Peyer's patch (tissue), 4 donors: ENCODE results near the gene FAM131C. TPM values are rescaled to one million over a fixed set of nuclear protein-coding genes. Genes with fewer than 3 reads are reported as not detected.

Experiments used
- DNase-seq, 3 donors: peaks; one replicate each; pipeline ENCODE4 v3.0.0-alpha.2; 2017 to 2019
- H3K27ac ChIP-seq, 4 donors: fragments of 200-600 bp; sonication (generic); one replicate each; pipeline ENCODE4 v1.5.1; 2016 to 2019
- H3K27me3 ChIP-seq, 2 donors: fragments of 200-600 bp; sonication (generic); one replicate each; pipeline ENCODE4 v1.5.1; 2019
- H3K36me3 ChIP-seq, 3 donors: fragments of 200-600 bp; sonication (generic); one replicate each; pipeline ENCODE4 v1.5.1; 2016 to 2019
- H3K4me1 ChIP-seq, 4 donors: fragments of 200-600 bp; sonication (generic); one replicate each; pipeline ENCODE4 v1.5.1; 2016 to 2019
- H3K4me3 ChIP-seq, 4 donors: fragments of 200-600 bp; sonication (generic); 1 replicate in 3 of 4; 2 replicates in 1 of 4; pipeline ENCODE4 v1.5.1; 2016 to 2019; ENCODE audit warnings: mild to moderate bottlenecking in 1 of 4
- H3K9me3 ChIP-seq, 4 donors: fragments of 200-600 bp; sonication (generic); one replicate each; pipeline ENCODE4 v1.5.1; 2016 to 2019; ENCODE audit warnings: mild to moderate bottlenecking in 1 of 4
- POLR2A ChIP-seq, 2 donors: fragments of 450-650 bp; IDR thresholded peaks; one replicate each; pipeline ENCODE4 v1.5.1; 2017; ENCODE audit warnings: antibody characterized with exemption in 2 of 2, mild to moderate bottlenecking in 2 of 2, moderate library complexity in 2 of 2
- total RNA-seq, 4 donors: library from RNA; depleted of rRNA; stranded (reverse); fragments of >200 nt; gene quantifications; one replicate each; pipeline ENCODE4 v1.1.0, GENCODE V29; 2016
- TF ChIP-seq, protein P1 (sequence below), 6 experiments: fragments of 450-650 bp in 4 of 6; fragments of 200-600 bp in 2 of 6; sonication (generic) in 1 of 6; IDR thresholded peaks; one replicate each; pipeline ENCODE4 v1.5.1; 2017 to 2019; ENCODE audit warnings: antibody characterized with exemption in 6 of 6, mild to moderate bottlenecking in 3 of 6, moderate library complexity in 1 of 6

Gene FAM131C
- total RNA-seq, 4 donors from 2014 or later = 0.80 to 3.5 (median 2.3) TPM; not detected in 1

DNA sequence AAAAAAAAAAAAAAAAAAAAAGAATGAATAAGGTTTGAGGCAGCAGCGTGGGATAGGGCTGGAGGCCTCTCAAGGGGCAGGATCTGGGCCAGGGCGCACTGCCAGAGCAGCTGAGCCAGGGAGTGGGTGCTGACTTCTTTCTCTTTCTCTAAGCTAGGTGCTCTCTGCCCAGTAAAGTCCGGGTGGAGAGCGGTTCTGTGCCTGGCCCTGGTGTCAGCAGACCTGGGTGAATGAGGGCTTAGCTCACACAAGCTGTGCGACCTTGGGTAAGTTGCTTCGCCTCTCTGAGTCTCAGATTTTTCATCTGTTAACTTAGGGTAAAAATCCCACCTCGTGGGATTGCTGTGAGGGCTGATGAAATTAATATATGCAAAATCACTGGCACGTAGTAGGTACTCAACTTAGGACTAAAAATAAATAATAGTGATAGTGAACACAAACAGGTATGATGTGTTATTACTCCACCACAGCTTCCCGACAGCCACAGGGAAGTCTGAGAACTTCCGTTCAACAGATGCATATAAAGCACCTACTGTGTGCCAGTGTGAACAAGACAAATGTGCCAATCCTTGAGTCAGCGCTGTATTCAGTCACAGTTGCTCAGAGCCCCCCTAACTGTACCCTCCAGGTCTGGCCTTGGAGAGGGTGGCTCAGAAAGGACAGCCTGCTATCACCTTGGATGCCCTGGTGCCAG lies 2.0 kb upstream of the FAM131C start:
- Histone ChIP-seq H3K4me1 (peaks cover 2 to 14% (median 8%) of the 10 kb centered on the region in 4 donors), H3K36me3 (no peaks in the 10 kb centered on the region), H3K27ac (no peak overlapping the region), H3K27me3 (no peaks in the 10 kb centered on the region), H3K4me3 (no peak overlapping the region), H3K9me3 (no peaks in the 10 kb centered on the region)
- no peak for TF ChIP-seq POLR2A (IDR thresholded peaks at IDR 0.05)
- TF ChIP-seq, protein P1, sequence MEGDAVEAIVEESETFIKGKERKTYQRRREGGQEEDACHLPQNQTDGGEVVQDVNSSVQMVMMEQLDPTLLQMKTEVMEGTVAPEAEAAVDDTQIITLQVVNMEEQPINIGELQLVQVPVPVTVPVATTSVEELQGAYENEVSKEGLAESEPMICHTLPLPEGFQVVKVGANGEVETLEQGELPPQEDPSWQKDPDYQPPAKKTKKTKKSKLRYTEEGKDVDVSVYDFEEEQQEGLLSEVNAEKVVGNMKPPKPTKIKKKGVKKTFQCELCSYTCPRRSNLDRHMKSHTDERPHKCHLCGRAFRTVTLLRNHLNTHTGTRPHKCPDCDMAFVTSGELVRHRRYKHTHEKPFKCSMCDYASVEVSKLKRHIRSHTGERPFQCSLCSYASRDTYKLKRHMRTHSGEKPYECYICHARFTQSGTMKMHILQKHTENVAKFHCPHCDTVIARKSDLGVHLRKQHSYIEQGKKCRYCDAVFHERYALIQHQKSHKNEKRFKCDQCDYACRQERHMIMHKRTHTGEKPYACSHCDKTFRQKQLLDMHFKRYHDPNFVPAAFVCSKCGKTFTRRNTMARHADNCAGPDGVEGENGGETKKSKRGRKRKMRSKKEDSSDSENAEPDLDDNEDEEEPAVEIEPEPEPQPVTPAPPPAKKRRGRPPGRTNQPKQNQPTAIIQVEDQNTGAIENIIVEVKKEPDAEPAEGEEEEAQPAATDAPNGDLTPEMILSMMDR (IDR thresholded peaks at IDR 0.05) = no peak
- no peak for DNase-seq

GRCh38 chr1:16074217-16074616 lies 766 bp upstream of the FAM131C start:
- Histone ChIP-seq H3K4me1 (peaks cover 2 to 14% (median 8%) of the 10 kb centered on the region in 4 donors), H3K9me3 (no peaks in the 10 kb centered on the region), H3K27ac (no peak overlapping the region), H3K4me3 (no peak overlapping the region), H3K36me3 (no peaks in the 10 kb centered on the region), H3K27me3 (no peaks in the 10 kb centered on the region)
- TF ChIP-seq, protein P1 (IDR thresholded peaks at IDR 0.05) = no peak
- no peak for TF ChIP-seq POLR2A (IDR thresholded peaks at IDR 0.05)
- DNase-seq = no peak

DNA sequence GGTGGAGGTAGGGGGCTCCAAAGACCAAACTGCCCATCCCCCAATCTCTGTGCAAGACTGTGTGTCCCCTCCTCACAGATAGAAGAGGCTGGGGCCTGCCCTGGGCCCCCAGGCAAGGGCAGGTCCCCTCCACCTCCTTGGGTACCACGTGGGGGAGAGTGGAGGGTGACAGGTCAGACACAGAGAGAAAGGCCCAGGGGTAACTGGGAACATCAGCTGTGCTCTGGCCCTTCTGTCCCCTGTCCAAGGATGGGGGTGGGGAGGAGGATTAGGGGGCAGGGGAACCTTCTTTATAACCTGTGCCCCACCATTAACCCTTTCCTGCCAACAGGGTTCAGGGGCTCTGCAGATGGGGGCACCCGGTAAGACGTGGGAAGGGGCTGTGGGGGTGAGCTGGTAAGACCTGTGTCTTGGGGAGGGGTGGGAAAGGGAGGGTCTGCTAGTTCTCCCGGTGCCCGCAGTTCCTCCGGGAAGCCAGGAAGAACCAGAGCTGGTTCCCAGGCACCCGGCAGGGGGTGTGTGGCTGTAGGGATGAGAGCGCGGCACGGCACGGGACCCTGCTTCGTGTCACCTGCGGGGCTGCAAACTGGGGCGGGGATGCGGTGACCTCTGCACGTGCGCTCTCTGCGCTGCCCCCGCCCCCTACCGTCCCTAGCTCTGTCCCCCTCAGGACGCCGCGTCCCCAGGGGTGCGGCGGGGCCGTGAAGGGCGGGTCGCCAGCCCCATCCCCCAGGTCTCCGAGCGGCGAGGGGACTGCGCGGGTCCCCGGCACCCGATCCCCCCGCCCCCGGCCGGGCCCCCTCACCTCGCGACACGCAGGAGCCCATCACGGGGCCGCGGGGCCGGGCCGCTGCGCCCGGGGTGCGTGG lies 601 bp downstream of the FAM131C start:
- H3K27ac ChIP-seq = no peak overlapping the region
- no peaks in the 10 kb centered on the region for H3K36me3 ChIP-seq
- no peaks in the 10 kb centered on the region for H3K9me3 ChIP-seq
- H3K27me3 ChIP-seq = no peaks in the 10 kb centered on the region
- peaks cover 2 to 21% (median 9%) of the 10 kb centered on the region in 4 donors for H3K4me1 ChIP-seq
- DNase-seq = no peak
- no peak for TF ChIP-seq POLR2A (IDR thresholded peaks at IDR 0.05)
- TF ChIP-seq, protein P1 (IDR thresholded peaks at IDR 0.05) = no peak
- H3K4me3 ChIP-seq = peak overlapping the region; percentile 20 to 62 (median 56)

DNA sequence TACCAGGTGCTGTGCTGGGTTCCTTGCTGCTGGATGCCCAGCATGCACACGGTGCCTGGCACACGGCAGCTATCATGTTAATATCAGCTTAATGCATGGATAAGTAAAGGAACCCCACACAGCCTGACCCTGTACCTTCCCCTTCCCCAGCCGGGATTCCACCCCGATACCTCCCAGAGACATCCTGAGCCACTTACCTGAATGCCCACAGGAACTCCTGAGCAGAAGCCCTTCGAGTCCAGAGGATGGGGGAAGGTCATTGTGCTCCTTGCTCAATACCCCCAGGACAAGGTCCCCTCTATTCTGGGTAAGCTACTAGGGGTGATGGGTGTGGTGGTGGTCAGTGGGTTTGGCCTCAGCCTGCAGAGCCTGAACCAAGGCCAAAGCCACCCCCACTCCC lies 1.4 kb downstream of the FAM131C start:
- no peak for DNase-seq

GRCh38 chr1:16071614-16072013 lies 1.8 kb downstream of the FAM131C start:
- H3K4me1 ChIP-seq = peaks cover 2 to 24% (median 9%) of the 10 kb centered on the region in 4 donors
- no peak for DNase-seq
- no peak for TF ChIP-seq POLR2A (IDR thresholded peaks at IDR 0.05)
- TF ChIP-seq, protein P1 (IDR thresholded peaks at IDR 0.05) = no peak

More for the DNA sequence above, 1.4 kb downstream of the FAM131C start:
- Histone ChIP-seq H3K27ac (no peak overlapping the region), H3K4me1 (peaks cover 2 to 24% (median 9%) of the 10 kb centered on the region in 4 donors), H3K9me3 (no peaks in the 10 kb centered on the region), H3K4me3 (no peak overlapping the region), H3K36me3 (no peaks in the 10 kb centered on the region), H3K27me3 (no peaks in the 10 kb centered on the region)
- TF ChIP-seq, protein P1 (IDR thresholded peaks at IDR 0.05) = no peak
- TF ChIP-seq POLR2A (IDR thresholded peaks at IDR 0.05) = no peak

More at GRCh38 chr1:16071614-16072013, 1.8 kb downstream of the FAM131C start:
- H3K4me3 ChIP-seq = no peak overlapping the region
- H3K36me3 ChIP-seq = no peaks in the 10 kb centered on the region
- H3K27me3 ChIP-seq = no peaks in the 10 kb centered on the region
- no peak overlapping the region for H3K27ac ChIP-seq
- no peaks in the 10 kb centered on the region for H3K9me3 ChIP-seq
